GM18502 (cell line): ENCODE data around the gene ASXL1.

ENCODE experiments used
- ATAC-seq: cut with Tn5 transposase; IDR thresholded peaks from one replicate; pipeline ENCODE4 v1.9.1; 2021; ENCODE audit warnings: mild to moderate bottlenecking; ENCODE audit not compliant: unreplicated experiment, poor library complexity

Gene ASXL1

DNA sequence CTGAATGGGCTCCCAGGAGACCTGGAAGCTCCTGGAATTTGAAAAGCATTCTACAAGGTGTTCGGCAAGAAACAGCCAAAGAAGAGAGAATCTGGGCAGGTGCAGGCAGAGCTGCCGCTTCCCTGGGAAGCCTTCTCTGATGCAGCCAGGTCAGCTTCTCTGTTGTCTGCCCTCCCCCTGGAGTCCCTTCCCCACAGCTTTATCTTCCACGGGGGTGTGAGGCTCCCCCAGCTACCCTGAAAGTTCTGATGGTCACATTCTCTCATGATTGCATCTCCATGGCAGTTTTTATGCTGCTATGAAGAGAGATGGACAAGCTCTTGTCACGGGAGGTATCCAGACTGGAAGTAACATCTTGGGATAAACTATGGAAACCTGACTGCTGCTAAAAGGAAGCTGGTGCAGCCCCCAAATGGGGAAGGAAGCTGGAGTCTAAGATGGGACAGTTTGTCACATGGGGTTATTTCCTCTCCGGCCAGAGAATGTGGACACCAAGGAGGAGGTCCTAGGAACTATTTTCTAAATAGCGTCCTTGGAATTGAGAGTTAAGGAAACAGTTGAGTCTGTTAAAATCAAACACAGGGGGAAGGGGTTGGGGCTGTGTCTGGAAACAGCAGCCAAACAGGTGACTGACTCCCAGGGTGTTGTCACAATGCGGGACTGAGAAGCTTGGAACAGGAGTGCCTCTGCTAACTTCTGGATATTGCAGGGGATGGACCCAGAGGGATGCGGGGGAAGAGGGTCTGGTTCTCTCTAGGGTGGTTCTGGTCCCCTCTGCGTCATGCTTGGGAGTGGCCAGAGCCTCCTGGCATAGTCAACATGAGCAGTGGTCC is 91.1 kb downstream of the ASXL1 start:
- no peak for ATAC-seq

DNA sequence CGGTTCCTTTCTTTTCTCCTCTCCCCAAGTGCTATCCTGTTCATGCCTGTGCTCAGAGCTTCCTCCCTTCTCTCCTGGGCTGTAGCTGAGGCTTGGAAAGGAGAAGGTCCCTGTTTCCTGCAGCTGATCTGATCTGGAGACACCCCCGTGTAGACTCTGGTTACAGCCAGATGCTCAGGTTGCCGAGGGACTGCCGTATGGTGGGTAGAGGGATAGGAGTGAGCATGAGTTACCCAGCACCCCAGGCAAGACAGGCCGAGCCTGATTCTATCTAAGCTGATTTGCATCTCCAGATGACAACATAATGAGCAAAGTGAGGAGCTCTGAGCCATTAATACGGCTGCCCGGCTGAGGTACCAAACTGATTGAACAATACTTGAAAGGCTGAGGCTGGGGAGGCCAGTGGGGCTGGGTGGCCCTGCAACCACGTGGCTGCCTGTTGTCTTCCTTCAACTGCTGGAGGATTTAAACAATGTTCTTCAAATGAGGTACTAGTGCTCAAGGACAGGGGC is 91.8 kb downstream of the ASXL1 start:
- no peak for ATAC-seq

DNA sequence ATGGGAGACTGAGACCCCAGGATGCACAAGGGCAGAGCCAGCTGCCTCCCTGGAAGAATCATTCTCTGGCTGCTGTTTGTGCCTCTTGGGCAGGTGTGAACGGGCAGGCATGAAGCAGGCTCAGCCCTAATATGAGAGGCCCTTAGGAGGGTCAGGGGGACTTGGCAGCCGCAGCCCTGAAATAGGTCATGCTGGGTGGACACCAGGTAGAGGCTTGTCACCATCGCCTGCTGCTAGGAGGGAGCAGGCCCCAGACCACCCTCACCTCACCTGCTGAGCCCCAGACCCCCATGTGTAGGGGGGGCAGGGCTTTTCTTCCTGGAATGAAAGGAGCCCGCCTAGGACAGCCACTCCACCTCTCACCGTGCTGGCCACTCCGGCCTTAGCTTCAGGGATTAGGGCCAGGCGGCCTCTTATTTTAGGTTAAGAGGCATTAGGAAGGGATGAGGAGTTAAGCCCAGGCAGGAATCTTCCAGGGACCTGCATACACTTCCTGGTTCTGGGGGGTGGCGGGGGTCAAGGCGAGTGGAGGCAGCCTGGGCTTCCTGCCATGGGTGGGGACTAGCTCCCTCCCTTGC is 92.4 kb downstream of the ASXL1 start:
- no peak for ATAC-seq

DNA sequence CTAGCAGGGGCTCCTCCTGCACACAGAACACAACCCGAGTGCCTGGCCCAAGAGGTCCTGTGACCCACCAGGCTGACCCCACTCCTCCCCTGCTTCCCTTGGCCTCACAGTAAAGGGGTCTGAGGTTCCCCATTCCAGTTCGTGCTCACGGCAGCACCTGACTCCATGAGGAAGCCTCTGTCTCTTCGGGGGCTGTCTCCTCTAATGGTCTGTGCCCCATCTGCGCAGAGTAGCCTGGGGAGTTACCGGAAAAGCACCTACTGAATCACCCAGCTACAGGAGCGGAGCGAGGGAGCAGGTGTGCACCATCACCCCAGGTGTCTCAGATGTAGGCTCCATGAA is 93.2 kb downstream of the ASXL1 start:
- ATAC-seq, result no peak

DNA sequence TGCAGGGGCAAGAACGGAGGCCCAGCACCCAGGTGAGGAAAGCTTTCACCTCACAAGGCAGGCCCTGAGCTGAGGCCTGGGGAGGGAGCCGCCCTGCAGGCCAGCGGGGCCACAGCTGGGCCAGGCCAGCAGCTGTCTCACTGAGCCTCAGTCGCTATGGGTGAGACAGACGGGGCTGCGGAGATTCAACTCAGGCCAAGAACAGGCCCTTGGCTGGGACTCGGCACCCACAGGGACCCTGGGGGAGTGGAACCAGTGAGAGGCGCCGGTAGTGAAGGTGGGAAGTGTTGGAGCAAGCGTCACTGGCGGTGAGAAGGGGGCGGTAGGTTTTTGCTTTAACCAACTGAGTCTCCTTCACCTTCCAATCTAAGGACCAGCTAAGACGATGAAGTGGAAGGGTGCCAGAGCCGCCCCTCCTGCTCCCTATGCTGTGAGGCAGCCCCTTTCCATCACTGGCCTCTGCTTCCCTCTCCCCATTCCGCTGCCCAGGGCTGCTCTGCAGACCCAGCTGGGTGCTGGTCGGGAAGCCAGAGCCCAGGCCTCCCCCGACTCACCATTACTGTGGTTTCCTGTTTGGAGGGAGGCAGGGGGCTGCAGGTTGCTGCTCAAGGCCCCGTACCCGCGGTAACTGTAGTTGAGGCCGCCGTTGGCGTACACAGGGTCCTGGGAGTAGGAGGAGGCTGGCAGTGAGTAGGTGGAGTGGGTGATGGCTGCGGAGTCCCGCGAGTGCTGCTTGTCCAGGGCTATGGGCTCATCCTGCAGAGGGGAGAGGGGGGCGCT is 93.7 kb downstream of the ASXL1 start:
- no peak for ATAC-seq

DNA sequence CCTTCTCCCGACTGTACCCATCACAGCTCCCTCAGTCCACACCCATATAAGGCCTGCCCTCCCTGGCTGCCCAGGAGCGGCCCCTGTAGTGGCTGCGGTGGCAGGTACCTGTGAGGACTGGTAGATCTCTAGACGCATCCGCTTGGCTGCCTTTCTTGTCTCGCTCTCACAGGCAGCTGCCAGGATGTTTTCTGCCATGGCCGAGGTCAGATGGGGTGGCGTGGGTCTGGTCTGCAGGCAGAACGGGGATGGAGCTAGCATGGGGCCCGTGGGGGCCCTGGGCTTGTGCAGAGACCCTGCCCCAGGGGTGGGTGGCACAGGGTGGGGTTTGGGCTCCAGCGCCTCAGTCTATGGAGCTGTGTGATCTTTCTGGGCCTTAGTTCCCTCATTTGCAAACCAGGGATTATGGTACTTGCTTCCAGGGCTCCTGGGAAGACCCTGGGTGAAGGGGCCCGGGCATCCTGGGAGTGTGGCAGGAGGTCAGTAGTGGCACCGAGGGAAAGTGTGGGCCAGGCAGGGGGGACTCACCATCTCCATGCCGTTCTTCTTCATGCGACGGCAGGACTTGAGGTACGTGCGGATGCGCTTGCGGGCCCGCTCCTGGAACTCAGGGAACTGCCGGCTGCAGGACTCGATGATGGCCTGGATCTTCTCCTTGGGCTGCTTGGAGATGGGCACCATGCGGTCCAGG is 94.8 kb downstream of the ASXL1 start:
- ATAC-seq, result no peak

DNA sequence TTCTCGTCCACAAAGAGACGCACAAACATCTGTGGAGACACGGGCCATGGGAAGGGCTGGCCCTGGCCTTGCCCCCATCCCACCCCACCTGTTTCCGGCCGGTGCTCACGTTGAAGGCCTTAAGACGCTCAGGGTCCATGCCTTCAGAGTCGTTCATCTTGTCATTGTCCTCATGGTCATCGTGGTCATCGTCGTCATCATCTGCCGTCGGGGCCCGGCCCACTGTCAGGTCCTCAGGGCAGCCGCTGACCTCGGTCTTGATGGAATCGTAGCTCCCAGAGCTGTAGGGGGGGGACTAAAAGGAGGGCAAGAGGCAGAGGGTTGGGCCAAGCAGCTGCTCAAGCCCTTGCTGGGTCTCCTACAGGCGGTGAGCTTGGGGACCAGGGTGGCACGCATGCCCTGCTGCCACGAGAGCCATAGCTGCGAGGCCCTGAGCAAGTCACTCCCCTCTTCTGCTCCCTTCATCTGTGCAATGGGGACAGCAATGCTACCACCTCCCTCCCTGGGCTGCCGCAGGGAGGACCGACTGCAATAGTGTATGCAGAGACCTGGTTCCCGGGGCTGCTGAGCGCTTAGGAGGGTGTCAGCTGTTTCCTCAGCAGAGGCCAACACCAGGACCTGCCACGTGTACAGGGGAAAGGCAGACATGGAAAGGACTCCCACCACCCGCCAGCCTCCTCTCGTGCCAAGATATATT is 95.5 kb downstream of the ASXL1 start:
- ATAC-seq, result no peak

DNA sequence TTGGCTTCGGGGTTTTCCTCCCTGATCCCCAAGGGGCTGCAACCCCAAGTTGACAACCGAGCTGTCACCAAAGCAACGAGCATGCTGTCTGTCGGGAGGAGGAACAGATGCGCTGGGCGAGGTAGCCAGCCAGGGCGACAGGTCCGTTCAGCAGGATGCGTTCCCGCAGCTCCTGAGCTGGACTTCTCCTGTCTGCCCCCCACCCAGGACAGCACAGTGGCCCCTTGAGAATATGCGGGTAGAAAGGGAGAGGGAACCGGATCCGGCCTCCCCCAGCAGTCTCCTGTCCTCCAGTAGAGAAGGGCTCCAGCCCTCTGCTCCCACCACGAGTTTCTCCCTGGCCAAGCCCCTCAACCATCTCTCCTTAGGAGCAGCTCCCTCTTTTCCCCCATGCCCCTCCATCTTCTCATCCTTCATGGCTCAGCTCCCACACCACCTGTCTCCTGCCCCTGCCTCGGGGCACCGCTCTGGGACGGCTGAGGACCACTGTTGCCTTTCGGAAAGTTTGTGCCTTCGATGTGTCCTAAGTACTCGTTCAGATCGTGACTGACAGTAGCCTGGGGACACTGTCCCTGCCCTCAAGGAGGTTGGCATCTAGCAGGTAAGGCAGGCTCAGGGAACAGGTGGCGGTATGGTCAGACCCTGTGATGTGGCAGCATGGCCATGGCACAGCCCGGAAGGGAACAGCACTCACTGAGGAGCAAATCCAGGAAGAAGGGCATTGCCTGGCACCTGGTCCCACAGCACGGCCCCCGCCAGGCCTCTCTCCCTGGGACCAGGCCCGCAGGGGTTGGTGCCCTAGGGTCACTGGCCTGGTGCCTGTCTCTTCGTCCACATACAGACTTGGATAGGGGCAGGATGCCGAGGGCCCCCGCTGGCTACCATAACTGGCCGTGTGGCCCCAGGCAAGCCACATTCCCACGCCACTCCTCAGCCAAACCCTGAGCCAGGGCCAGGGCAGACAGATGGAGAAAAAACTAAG is 96.3 kb downstream of the ASXL1 start:
- ATAC-seq, result no peak

DNA sequence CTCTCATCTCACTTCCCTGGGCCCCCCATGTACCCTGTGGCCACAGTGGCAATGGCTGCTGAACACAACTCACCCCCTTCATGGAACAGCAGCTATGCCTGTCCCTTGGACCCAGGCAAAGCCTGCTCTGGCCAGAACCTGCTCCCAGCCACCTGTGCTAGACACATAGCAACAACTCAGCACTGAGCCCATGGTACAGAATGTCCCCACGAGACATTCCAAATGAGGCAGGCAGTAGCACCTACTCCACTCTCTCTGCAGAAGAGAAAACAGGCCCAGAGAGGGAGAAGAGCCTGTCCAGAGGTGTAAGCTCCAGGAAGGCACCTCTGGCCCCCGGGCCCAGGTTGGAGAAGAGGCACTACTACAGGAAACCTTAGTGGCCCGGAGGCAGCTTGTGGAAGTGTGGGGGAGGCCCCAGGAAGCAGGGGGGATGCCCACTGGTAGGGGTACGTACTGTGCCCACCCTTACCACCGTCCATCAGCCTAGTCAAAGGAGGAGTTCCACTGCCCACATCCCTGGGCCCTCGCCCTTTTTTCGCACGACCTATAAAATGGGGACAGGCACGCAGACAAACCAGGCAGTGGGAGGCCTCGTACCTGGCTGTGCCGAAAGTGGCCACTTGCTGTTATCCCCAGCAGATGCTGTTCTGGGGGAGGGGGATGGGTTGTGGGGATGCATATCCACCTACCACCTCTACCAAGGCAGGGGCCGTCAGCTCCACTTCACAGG is 97.2 kb downstream of the ASXL1 start:
- no peak for ATAC-seq

DNA sequence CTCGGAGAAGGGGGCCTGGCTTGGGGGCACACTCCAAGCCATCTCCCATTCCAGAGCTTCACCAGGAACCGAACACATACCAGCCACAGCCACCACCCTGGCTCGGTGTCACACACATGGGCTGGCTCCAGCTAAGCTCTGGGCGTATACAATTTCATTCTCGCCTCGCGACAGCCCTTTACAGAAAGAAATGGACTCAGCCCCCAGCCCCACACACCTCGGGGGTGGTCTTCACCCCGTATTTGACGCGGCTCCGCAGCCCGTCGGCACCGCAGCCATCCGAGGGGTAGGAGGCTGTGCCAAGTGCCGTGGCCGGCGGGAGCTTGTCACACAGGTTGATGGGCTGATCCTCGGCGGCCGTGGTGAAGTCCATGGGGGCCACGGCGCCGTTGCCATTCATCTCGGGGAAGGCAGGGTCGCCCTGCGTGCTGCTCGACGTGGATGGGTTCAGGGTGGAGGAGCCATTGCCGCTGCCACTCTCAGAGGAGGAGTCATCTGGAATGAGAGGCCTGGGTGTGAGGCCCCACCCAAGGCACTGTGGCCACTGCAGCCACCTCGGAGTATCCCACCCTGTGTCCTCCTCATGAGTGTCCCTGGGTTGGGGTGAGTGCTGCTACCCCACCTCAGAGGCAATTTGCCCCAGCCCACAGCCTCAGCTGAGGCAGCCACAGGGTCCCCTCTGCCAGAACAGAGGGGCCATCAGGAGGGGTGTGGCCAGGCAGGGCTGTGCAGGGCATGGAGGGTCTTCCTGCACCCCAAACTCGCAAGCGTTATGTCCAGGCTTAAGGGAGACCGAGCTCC is 98.0 kb downstream of the ASXL1 start:
- no peak for ATAC-seq

DNA sequence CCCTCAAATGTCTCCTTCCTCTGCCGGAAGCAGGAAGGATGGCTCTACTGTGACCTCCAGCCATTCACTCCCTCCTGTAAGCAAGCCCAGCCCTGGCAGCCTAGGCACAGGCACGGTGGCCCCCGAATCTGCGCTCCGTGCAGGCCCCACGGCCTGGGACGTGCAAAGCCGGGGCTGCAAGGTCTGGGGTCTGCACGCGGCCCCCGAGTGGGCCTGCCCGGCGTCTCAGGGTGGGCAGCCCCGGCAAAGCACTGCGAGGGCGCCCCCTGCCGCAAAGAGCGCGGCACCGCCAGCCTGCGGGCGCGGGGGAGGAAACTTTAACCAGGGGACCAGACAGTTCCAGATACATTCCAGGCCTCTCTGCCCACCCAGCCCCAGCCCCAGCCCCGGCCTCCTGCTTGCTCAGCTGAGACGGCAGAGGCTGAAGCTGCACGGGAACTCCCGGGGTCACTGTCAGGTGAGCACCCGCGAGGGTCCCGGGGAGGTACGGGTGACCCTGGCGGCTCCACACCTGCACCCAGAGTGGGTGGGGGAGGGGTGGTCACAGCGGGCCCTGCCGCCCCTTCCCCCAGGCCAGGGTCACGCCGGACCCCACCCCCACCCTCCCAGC is 98.8 kb downstream of the ASXL1 start:
- ATAC-seq, result peak; percentile 48

DNA sequence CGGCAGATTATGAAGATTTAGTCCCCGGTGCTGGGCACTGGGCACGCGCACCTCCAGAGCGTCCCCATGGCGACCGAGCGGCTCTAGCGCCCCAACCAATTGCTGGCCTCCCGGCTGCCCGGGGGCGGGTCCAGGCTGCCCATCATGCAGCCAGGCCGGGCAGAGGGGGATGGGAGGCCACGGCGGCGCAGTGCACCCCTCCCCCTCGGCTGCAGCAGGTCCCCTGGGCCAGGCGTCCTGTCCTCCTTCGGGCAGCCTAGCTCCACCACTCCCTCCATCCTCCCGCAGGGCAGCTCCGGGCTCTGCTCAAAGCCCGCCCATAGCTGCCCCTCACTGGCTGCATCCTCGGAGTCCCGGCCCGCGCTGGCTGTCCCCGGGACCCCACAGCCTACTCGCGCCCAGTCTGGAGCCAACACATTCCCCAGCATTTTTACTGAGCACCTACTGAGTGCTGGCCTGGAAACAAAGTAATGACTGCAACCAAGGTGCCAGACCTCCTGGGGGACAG is 99.4 kb downstream of the ASXL1 start:
- peak; percentile 46 for ATAC-seq

DNA sequence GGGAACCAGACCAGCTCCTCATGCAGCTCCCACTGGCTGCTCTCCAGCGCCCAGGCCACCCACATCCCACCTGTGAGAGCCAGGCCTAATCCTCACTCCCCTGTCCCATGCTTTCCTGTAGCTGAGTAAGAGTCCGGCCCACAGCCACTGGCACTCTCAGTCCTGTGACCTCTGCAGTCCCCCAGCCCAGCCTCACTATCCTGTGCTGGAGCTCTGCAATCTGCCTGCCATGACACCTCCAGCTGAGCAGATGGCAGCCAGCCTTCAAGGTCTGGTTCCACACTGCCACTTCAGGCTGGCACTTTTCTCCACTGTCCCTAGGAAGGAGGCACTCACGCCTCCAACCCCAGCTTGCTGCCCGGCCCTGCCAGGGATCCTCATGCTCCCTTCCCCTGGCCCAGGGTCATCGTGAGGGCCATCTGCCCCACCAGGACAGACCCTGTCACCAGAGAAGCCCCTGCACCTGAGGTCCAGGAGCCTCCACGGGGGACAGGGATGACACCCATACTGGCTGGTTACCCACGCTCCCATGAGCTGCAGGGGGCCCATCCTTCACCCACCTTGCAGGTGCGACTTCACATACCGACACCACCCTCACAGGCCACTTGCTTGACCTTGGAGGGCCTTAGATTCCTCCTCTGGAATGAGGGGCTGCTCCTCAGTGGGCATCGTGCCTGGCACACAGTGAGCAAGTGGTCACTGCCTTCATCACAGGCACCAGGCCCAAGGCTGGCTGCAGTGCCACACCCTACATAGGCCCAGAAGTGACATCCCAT is 100.1 kb downstream of the ASXL1 start:
- no peak for ATAC-seq

DNA sequence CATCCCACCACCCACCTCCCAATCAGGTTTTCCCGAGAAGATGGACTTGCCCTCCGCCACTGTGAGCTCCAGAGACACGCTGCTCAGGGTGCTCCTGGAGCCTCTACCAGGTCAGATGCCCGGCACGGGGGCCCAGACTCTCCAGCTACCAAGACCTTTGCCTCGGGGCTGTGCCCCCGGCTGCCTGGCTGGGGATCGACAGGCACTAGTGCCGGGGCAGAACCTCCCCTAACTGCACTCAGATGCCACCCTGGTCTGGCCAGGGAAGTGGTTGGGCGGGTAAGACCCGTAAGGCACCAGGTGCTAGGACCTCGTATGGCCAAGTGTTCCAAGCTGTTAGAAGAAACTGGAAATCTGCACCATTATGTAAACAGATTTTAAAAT is 100.7 kb downstream of the ASXL1 start:
- no peak for ATAC-seq

DNA sequence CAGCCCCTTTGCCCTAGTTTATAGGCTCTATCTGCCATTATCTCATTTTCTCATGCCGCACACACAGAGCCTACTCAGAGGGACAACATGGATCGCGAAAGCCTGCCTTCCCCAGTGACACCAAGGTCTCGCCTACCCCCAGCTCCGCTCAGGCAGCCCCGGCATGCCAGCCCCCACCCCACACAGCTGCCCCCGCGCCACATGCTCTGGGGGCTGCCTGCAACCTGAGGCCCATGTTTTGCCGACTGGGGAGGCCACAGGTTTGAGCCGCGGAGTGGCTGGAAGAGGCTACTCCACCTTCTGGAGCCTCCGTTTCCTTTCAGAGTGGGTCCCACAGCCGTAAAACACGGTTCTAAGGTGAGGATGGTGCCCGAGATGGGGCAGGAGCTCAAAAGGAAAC is 102.1 kb downstream of the ASXL1 start:
- no peak for ATAC-seq

DNA sequence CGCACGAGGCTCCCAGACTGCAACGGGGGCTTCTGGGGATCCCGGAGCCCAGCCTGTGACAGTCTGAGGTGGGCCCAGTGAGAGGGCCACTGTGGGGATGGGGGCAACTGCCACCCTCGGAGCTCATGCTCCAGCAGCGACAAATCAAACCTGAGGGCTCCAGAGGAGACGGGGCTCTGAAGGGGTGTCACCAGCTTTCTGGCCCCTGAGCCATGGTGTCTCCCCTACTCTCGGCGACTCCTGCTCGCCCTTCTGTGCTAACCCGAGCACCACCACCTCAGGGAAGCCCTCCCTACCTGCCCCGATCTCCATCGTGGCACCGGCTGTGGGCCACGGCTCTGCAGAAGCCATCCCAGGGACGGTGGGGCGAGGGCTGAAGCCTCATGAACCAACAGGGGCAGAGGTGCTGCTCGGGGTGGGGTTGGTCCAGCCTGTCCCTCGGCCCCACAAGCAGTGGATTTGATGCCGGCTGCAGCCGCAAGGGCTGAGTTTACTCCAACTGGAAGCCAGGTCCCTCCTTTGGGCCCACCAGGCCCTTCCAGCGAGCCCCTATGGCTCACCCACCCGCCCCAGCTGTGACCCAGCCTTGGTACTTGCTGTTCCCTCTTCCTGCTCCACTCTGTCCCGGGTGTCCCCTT is 102.7 kb downstream of the ASXL1 start:
- no peak for ATAC-seq
